Neuronal stem cell (in vitro differentiated cells): ENCODE measurements around the gene LSMEM2.
A peak's percentile ranks its signal among the peaks of the same experiment; 100 is the strongest.

Experiments used
- DNase-seq: peaks from one replicate; pipeline ENCODE4 v3.0.0-alpha.2; 2013; ENCODE audit warnings: low spot score
- H2AFZ ChIP-seq: one replicate; pipeline ENCODE4 v1.6.1; 2013; ENCODE audit warnings: mild to moderate bottlenecking, low read length, inconsistent platforms
- H2AK5ac ChIP-seq: 2 replicates; pipeline ENCODE4 v1.6.1; 2013; ENCODE audit warnings: low read depth, mild to moderate bottlenecking, inconsistent platforms, low read length, moderate library complexity, mixed read lengths
- H2BK120ac ChIP-seq: 2 replicates; pipeline ENCODE4 v1.6.1; 2013; ENCODE audit warnings: low read depth, mild to moderate bottlenecking, inconsistent platforms, low read length, moderate library complexity, mixed read lengths
- H2BK12ac ChIP-seq: one replicate; pipeline ENCODE4 v1.6.1; 2013; ENCODE audit warnings: low read length, inconsistent platforms
- H2BK15ac ChIP-seq: 2 replicates; pipeline ENCODE4 v1.6.1; 2013; ENCODE audit warnings: mild to moderate bottlenecking, low read length, inconsistent platforms, mixed read lengths
- H2BK5ac ChIP-seq: one replicate; pipeline ENCODE4 v1.6.1; 2013; ENCODE audit warnings: inconsistent platforms, mild to moderate bottlenecking, low read length, moderate library complexity
- H3K14ac ChIP-seq: one replicate; pipeline ENCODE4 v1.6.1; 2013; ENCODE audit warnings: low read length, inconsistent platforms
- H3K18ac ChIP-seq: 2 replicates; pipeline ENCODE4 v1.6.1; 2013; ENCODE audit warnings: low read length, inconsistent platforms
- H3K23ac ChIP-seq: 2 replicates; pipeline ENCODE4 v1.6.1; 2013; ENCODE audit warnings: low read depth, mild to moderate bottlenecking, mixed read lengths, low read length, inconsistent platforms; ENCODE audit not compliant: poor library complexity
- H3K27ac ChIP-seq: replicated peaks from 3 replicates; pipeline ENCODE4 v1.5.1; 2013; ENCODE audit warnings: low read length, inconsistent platforms
- H3K27me3 ChIP-seq, 3 experiments: 2 replicates each; pipeline ENCODE4 v1.6.1; 2013; ENCODE audit warnings: low read length in 3 of 3, mild to moderate bottlenecking in 2 of 3, inconsistent platforms in 1 of 3, low read depth in 1 of 3, mixed read lengths in 1 of 3, moderate library complexity in 1 of 3; ENCODE audit not compliant: control insufficient read depth in 3 of 3, insufficient read depth in 3 of 3
- H3K36me3 ChIP-seq, 2 donors: replicated peaks in 1 of 2; 2 replicates each; pipeline ENCODE4 v1.6.1; 2013; ENCODE audit warnings: low read length in 2 of 2; ENCODE audit not compliant: control insufficient read depth in 2 of 2, insufficient read depth in 2 of 2
- H3K4ac ChIP-seq: 2 replicates; pipeline ENCODE4 v1.6.1; 2013; ENCODE audit warnings: inconsistent platforms, mild to moderate bottlenecking, low read length, moderate library complexity
- H3K4me1 ChIP-seq, 2 donors: 1 replicate in 1 of 2; 2 replicates in 1 of 2; pipeline ENCODE4 v1.6.1; 2013; ENCODE audit warnings: low read length in 2 of 2, low read depth in 1 of 2; ENCODE audit not compliant: control insufficient read depth in 2 of 2, insufficient read depth in 1 of 2
- H3K4me2 ChIP-seq: one replicate; pipeline ENCODE4 v1.6.1; 2013; ENCODE audit warnings: mild to moderate bottlenecking, low read length, inconsistent platforms; ENCODE audit not compliant: insufficient read depth, poor library complexity, severe bottlenecking
- H3K4me3 ChIP-seq, 2 donors: 2 replicates each; pipeline ENCODE4 v1.5.1; 2013; ENCODE audit warnings: low read length in 2 of 2, mild to moderate bottlenecking in 2 of 2, inconsistent platforms in 1 of 2, moderate library complexity in 1 of 2
- H3K79me1 ChIP-seq: one replicate; pipeline ENCODE4 v1.6.1; 2013; ENCODE audit warnings: low read depth, mild to moderate bottlenecking, inconsistent platforms, low read length, moderate library complexity
- H3K9ac ChIP-seq: one replicate; pipeline ENCODE4 v1.6.1; 2013; ENCODE audit warnings: mild to moderate bottlenecking, low read depth, low read length, inconsistent platforms; ENCODE audit not compliant: poor library complexity
- H3K9me3 ChIP-seq, 2 donors: replicated peaks in 1 of 2; 2 replicates each; pipeline versions ENCODE3 to v1.6.1; 2013; ENCODE audit warnings: low read length in 2 of 2, mild to moderate bottlenecking in 2 of 2, inconsistent platforms in 1 of 2, low read depth in 1 of 2, mixed read lengths in 1 of 2, moderate library complexity in 1 of 2; ENCODE audit not compliant: control insufficient read depth in 2 of 2, insufficient read depth in 1 of 2
- H4K8ac ChIP-seq: one replicate; pipeline ENCODE4 v1.6.1; 2013; ENCODE audit warnings: low read depth, mild to moderate bottlenecking, inconsistent platforms, low read length, moderate library complexity
- H4K91ac ChIP-seq: one replicate; pipeline ENCODE4 v1.6.1; 2013; ENCODE audit warnings: low read length, low read depth, mild to moderate bottlenecking, inconsistent platforms; ENCODE audit not compliant: poor library complexity
- WGBS, 2 donors: extraction: QIAGEN DNeasy Blood & Tissue Kit; methylation state at CpG; one replicate each; pipeline ENCODE4 v1.1.7; 2013; ENCODE audit warnings: missing lambda C conversion rate in 2 of 2, mixed read lengths in 1 of 2; ENCODE audit not compliant: insufficient read length in 2 of 2, insufficient replicate concordance in 1 of 2; ENCODE audit errors: extremely low coverage in 2 of 2; 5-methylcytosine and 5-hydroxymethylcytosine counted together

Gene LSMEM2

GRCh38 chr3:50323092-50323600 lies 44.3 kb downstream of the LSMEM2 start:
- H3K27ac ChIP-seq = no peak overlapping the region
- H3K23ac ChIP-seq = no peak overlapping the region
- H3K14ac ChIP-seq = no peak overlapping the region
- peak overlapping the region; percentile 90 for H2AK5ac ChIP-seq
- no peak overlapping the region for H3K4ac ChIP-seq
- H2BK12ac ChIP-seq = peak overlapping the region; percentile 68
- peaks cover 30 to 35% of the 10 kb centered on the region in 2 donors for H3K4me1 ChIP-seq
- H2BK15ac ChIP-seq = peak overlapping the region; percentile 99
- peaks cover 26% of the 10 kb centered on the region for H3K79me1 ChIP-seq
- no CpG with 5 or more reads among the region's 4 CpGs for WGBS, 2 donors
- peaks cover 28 to 51% of the 10 kb centered on the region in 2 donors for H3K36me3 ChIP-seq
- peak overlapping the region; percentile 54 for H3K4me2 ChIP-seq
- H2BK120ac ChIP-seq = peak overlapping the region; percentile 94
- no peak overlapping the region for H4K91ac ChIP-seq
- no peak overlapping the region for H2BK5ac ChIP-seq
- no peaks in the 10 kb centered on the region for H3K9me3 ChIP-seq
- no peaks in the 10 kb centered on the region for H3K27me3 ChIP-seq
- H3K9ac ChIP-seq = peak overlapping the region; percentile 21
- H3K18ac ChIP-seq = peak overlapping the region; percentile 23
- H4K8ac ChIP-seq = no peak overlapping the region
- no peak overlapping the region for H2AFZ ChIP-seq
- no peak for DNase-seq
- no peak overlapping the region for H3K4me3 ChIP-seq

DNA sequence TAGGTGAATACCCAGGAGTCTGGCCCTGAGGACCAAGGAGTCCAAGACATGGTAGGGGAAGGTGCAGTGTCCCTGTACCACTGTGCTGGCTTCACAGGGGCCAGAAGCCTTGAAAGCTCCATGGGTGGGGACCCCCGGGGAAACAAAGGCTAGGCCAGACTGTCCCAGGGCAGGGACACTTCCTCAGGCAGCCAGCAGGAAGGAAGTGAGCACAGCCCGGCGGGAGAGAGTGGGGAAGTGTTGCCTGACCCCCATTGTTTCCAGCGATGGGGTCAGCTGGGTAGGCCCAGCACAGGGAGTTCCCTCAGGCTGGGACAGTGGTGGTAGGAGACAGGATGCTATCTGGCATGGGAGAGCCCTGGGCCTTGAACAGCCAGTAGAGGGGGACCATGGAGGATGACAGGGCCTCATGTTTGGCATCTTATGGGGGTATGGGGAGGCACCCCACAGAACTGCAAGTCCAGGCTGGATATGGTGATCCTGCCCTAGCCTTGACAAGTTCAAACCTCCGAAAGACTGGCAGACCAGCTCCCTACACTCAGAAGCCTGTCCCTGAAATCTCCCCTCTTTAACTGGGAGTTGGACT lies 44.8 kb downstream of the LSMEM2 start:
- Histone ChIP-seq H2AK5ac (peak overlapping the region; percentile 44), H3K36me3 (peaks cover 23 to 45% of the 10 kb centered on the region in 2 donors), H4K8ac (no peak overlapping the region), H3K23ac (no peak overlapping the region), H3K27me3 (no peaks in the 10 kb centered on the region), H2BK5ac (no peak overlapping the region), H2AFZ (no peak overlapping the region), H3K14ac (no peak overlapping the region), H3K79me1 (peaks cover 20% of the 10 kb centered on the region), H2BK120ac (no peak overlapping the region), H3K9ac (peak overlapping the region; percentile 21), H4K91ac (no peak overlapping the region), H2BK15ac (peak overlapping the region; percentile 14), H3K18ac (peak overlapping the region; percentile 23), H2BK12ac (peak overlapping the region; percentile 68), H3K9me3 (no peaks in the 10 kb centered on the region), H3K4me1 (peaks cover 32 to 33% of the 10 kb centered on the region in 2 donors), H3K4ac (no peak overlapping the region), H3K4me2 (no peak overlapping the region), H3K27ac (no peak overlapping the region), H3K4me3 (no peak overlapping the region)
- DNase-seq = no peak
- WGBS, 2 donors = no CpG with 5 or more reads among the region's 5 CpGs

DNA sequence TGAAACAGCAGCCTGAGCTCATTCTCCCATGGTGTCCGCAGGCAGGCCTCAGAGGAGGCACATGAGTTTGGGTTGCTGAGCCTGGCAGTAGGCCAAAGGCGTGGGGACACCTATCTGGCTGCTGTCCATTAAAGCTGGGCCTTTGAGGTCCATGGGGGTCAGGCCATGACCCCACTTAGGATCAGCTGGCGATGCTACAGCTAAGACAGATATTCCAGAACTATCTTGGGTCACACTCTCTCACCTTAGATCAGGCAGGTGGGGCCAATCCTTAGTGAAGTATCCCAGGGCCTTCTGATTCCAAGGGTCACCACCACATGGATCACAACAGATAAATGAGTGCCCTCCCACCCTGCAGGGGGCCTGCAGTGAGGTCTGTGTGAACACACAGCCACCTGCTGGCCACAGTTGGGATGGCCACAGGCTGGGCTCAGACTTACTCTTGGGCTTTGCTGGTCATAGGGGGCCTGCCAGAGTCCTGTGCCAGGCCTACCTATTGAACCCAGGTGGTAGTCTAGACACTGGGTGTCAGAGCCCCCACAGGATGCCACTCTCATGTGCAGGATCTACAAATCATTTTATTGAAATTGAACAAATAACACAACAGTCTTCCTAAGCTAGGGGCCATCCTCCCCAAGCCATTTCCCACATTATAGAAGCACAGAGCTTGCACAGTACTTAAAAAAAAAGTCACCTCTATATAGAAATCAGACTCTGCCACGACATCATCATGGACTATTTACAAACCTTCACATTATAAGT lies 45.6 kb downstream of the LSMEM2 start:
- Histone ChIP-seq H3K4me3 (peak overlapping the region in 1 of 2 donors; percentile 0), H3K4ac (no peak overlapping the region), H2BK120ac (no peak overlapping the region), H3K9ac (no peak overlapping the region), H3K18ac (peak overlapping the region; percentile 25), H3K79me1 (peaks cover 17% of the 10 kb centered on the region), H3K9me3 (no peaks in the 10 kb centered on the region), H2AFZ (no peak overlapping the region), H3K14ac (no peak overlapping the region), H3K23ac (no peak overlapping the region), H2BK15ac (no peak overlapping the region), H3K27ac (no peak overlapping the region), H2BK5ac (no peak overlapping the region), H4K8ac (no peak overlapping the region), H3K4me2 (no peak overlapping the region), H4K91ac (peak overlapping the region; percentile 28), H2AK5ac (peak overlapping the region; percentile 38), H3K36me3 (peaks cover 17 to 42% of the 10 kb centered on the region in 2 donors), H3K4me1 (peaks cover 28 to 32% of the 10 kb centered on the region in 2 donors), H3K27me3 (no peaks in the 10 kb centered on the region), H2BK12ac (no peak overlapping the region)
- WGBS, 2 donors = no CpG with 5 or more reads among the region's 4 CpGs
- no peak for DNase-seq

DNA sequence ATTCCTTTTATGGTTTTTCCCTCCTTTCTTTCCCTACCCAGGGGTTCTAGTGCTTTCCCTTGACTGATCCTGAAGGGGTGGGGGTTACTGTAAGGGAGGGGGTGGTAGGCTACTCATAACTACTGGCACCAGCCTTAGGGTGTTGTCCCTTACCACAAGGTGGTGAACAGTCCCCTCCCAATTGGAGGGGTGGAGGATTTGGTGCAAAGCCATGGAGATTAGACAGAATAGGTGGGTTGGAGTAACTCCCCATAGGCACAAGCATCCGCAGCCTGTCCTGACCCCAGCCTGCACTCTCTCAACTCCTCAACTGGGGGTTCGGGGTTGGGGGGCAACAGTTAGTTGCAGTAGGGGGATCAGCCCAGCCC lies 46.2 kb downstream of the LSMEM2 start:
- Histone ChIP-seq H4K91ac (no peak overlapping the region), H2BK12ac (no peak overlapping the region), H3K14ac (no peak overlapping the region), H3K23ac (no peak overlapping the region), H3K4me1 (peaks cover 25 to 26% of the 10 kb centered on the region in 2 donors), H4K8ac (no peak overlapping the region), H2BK120ac (no peak overlapping the region), H2AK5ac (no peak overlapping the region), H3K79me1 (peaks cover 15% of the 10 kb centered on the region), H3K4me2 (no peak overlapping the region), H3K27ac (no peak overlapping the region), H2AFZ (no peak overlapping the region), H3K4me3 (no peak overlapping the region), H3K27me3 (no peaks in the 10 kb centered on the region), H3K4ac (no peak overlapping the region), H3K9me3 (no peaks in the 10 kb centered on the region), H2BK5ac (no peak overlapping the region), H2BK15ac (no peak overlapping the region), H3K9ac (no peak overlapping the region), H3K18ac (no peak overlapping the region), H3K36me3 (peaks cover 20 to 42% of the 10 kb centered on the region in 2 donors)
- no CpG with 5 or more reads among the region's 2 CpGs for WGBS, 2 donors
- DNase-seq = no peak
